HuH-7.5 (cell line): ENCODE results near the gene NINL.
A peak's percentile ranks its signal among the peaks of the same experiment; 100 is the strongest.
"Not testable (repeated sequence)": the region's sequence is repeated elsewhere in the genome, so short reads cannot be mapped to it uniquely, and the experiment has no call there.

ENCODE experiments used
- DNase-seq: peaks from one replicate; pipeline ENCODE4 v3.0.0; 2011; ENCODE audit warnings: low spot score

The NINL gene

GRCh38 chr20:25532971-25533391 lies 52.4 kb downstream of the NINL start:
- no peak for DNase-seq

- no peak for DNase-seq
Observed at GRCh38 chr20:25532015-25532751, 53.1 kb downstream of the NINL start.

GRCh38 chr20:25529295-25529951 lies 55.9 kb downstream of the NINL start:
- no peak for DNase-seq

GRCh38 chr20:25527949-25528348 lies 57.4 kb downstream of the NINL start:
- no peak for DNase-seq

- DNase-seq: no peak
Observed at GRCh38 chr20:25526446-25526845, 58.9 kb downstream of the NINL start.

GRCh38 chr20:25525867-25526266 lies 59.5 kb downstream of the NINL start:
- no peak for DNase-seq

GRCh38 chr20:25525295-25525694 lies 60.0 kb downstream of the NINL start:
- no peak for DNase-seq

GRCh38 chr20:25521382-25521781 lies 63.9 kb downstream of the NINL start:
- DNase-seq: no peak

GRCh38 chr20:25517124-25517523 lies 68.2 kb downstream of the NINL start:
- no peak for DNase-seq

GRCh38 chr20:25514747-25515340 lies 70.5 kb downstream of the NINL start:
- DNase-seq: no peak

GRCh38 chr20:25514195-25514594 lies 71.1 kb downstream of the NINL start:
- no peak for DNase-seq

GRCh38 chr20:25512709-25513108 lies 72.6 kb downstream of the NINL start:
- DNase-seq: no peak

GRCh38 chr20:25511183-25511582 lies 74.1 kb downstream of the NINL start:
- DNase-seq: no peak

GRCh38 chr20:25510721-25511120 lies 74.6 kb downstream of the NINL start:
- no peak for DNase-seq

GRCh38 chr20:25510202-25510601 lies 75.1 kb downstream of the NINL start:
- no peak for DNase-seq

- no peak for DNase-seq
Observed at GRCh38 chr20:25509084-25509483, 76.2 kb downstream of the NINL start.

GRCh38 chr20:25508083-25508770 lies 77.1 kb downstream of the NINL start:
- peak; percentile 88 for DNase-seq

GRCh38 chr20:25507385-25508082 lies 77.8 kb downstream of the NINL start:
- peak; percentile 36 for DNase-seq

- no peak for DNase-seq
Observed at GRCh38 chr20:25504366-25505135, 80.8 kb downstream of the NINL start.

- DNase-seq: no peak
Observed at GRCh38 chr20:25503936-25504335, 81.4 kb downstream of the NINL start.

GRCh38 chr20:25503051-25503639 lies 82.2 kb downstream of the NINL start:
- DNase-seq: not testable (repeated sequence)
